Endothelial cell of umbilical vein (primary cell): ENCODE measurements around the gene CAPN1. TPM values are rescaled to one million over a fixed set of nuclear protein-coding genes. Genes with fewer than 3 reads are reported as not detected.

Source experiments
- BruUV-seq: library from RNA; stranded (reverse); fragments of 400-500 nt; replicated peaks from 2 replicates; lab custom pipeline; 2021; lab: Mats Ljungman, UMichigan
- CTCF ChIA-PET: fragments of 300-600, 350-600 bp; sonication (Branson Sonifier 250); formaldehyde crosslinking; loops from one replicate; lab custom pipeline; 2021; ENCODE audit warnings: antibody characterized with exemption, inconsistent platforms; lab: Charles Lee
- POLR2A ChIA-PET: fragments of 300-600, 350-600 bp; sonication (Branson Sonifier 250); formaldehyde crosslinking; loops from one replicate; lab custom pipeline; 2021; ENCODE audit warnings: antibody characterized with exemption, inconsistent platforms; lab: Charles Lee
- DNase-seq: peaks from one replicate; pipeline ENCODE4 v3.0.0-alpha.2; 2011; ENCODE audit warnings: low read depth, low spot score
- FAIRE-seq: peaks from 2 replicates; lab custom pipeline; 2011; peaks lifted over from hg19 to GRCh38; lab: Jason Lieb, UNC
- H2AFZ ChIP-seq: 2 replicates; pipeline ENCODE4 v1.6.0; 2012; ENCODE audit warnings: low read depth, low read length, control low read depth, inconsistent platforms
- H3K27ac ChIP-seq: 2 replicates; pipeline ENCODE4 v1.5.1; 2011; ENCODE audit warnings: low read depth, mild to moderate bottlenecking, control low read depth, low read length, moderate library complexity; ENCODE audit not compliant: insufficient read depth
- H3K27me3 ChIP-seq, 2 experiments: 2 replicates each; pipeline versions ENCODE4 v1.6.0 to v1.6.1; 2011; ENCODE audit warnings: low read length in 2 of 2, mixed read lengths in 1 of 2; ENCODE audit not compliant: control insufficient read depth in 2 of 2, insufficient read depth in 2 of 2
- H3K36me3 ChIP-seq, 2 experiments: 2 replicates in 1 of 2; 3 replicates in 1 of 2; pipeline ENCODE4 v1.5.1; 2011; ENCODE audit warnings: low read length in 2 of 2, mild to moderate bottlenecking in 1 of 2, moderate library complexity in 1 of 2; ENCODE audit not compliant: control insufficient read depth in 2 of 2, insufficient read depth in 2 of 2; ENCODE audit errors: extremely low read depth in 1 of 2
- H3K4me1 ChIP-seq: 3 replicates; pipeline ENCODE4 v1.5.1; 2011; ENCODE audit warnings: mild to moderate bottlenecking, low read length; ENCODE audit not compliant: control insufficient read depth, insufficient read depth; ENCODE audit errors: extremely low read depth
- H3K4me2 ChIP-seq: 2 replicates; pipeline ENCODE4 v1.6.1; 2011; ENCODE audit warnings: low read length, control low read depth, mixed read lengths; ENCODE audit not compliant: insufficient read depth
- H3K4me3 ChIP-seq, 3 experiments: fragments of 200-600 bp in 1 of 3; sonication (generic), shearing (Covaris generic) in 1 of 3; replicated peaks in 1 of 3; 2 replicates each; pipeline ENCODE4 v1.5.1; 2011 to 2016; ENCODE audit warnings: control low read depth in 3 of 3, low read length in 3 of 3, mild to moderate bottlenecking in 2 of 3, inconsistent platforms in 1 of 3, low read depth in 1 of 3, moderate library complexity in 1 of 3; ENCODE audit not compliant: insufficient read depth in 1 of 3
- H3K79me2 ChIP-seq: 2 replicates; pipeline ENCODE4 v1.6.0; 2012; ENCODE audit warnings: low read length, inconsistent platforms; ENCODE audit not compliant: control insufficient read depth, insufficient read depth
- H3K9ac ChIP-seq: replicated peaks from 2 replicates; pipeline ENCODE3; 2011; ENCODE audit warnings: low read length, control low read depth; ENCODE audit not compliant: insufficient read depth; ENCODE audit errors: extremely low read depth
- H3K9me1 ChIP-seq: replicated peaks from 3 replicates; pipeline ENCODE4 v1.6.0; 2011; ENCODE audit warnings: mild to moderate bottlenecking, low read length; ENCODE audit not compliant: control insufficient read depth, insufficient read depth; ENCODE audit errors: extremely low read depth
- H3K9me3 ChIP-seq: replicated peaks from 2 replicates; pipeline ENCODE4 v1.5.1; 2012; ENCODE audit warnings: low read length, inconsistent platforms; ENCODE audit not compliant: control insufficient read depth, insufficient read depth
- H4K20me1 ChIP-seq: replicated peaks from 2 replicates; pipeline ENCODE3; 2011; ENCODE audit warnings: mild to moderate bottlenecking, low read length; ENCODE audit not compliant: control insufficient read depth, insufficient read depth; ENCODE audit errors: extremely low read depth
- EZH2 ChIP-seq: IDR thresholded peaks from 2 replicates; pipeline ENCODE4 v1.6.1; 2012; ENCODE audit warnings: borderline replicate concordance, low read depth, mild to moderate bottlenecking, moderate library complexity, low read length, inconsistent platforms; ENCODE audit not compliant: severe bottlenecking
- FOS ChIP-seq: IDR thresholded peaks from 2 replicates; pipeline ENCODE4 v1.6.1; 2011; ENCODE audit warnings: mild to moderate bottlenecking, low read length, moderate library complexity, borderline replicate concordance; ENCODE audit not compliant: insufficient read depth
- GATA2 ChIP-seq: IDR thresholded peaks from 2 replicates; pipeline ENCODE4 v1.7.0; 2011; ENCODE audit warnings: low read depth, mild to moderate bottlenecking, moderate library complexity, mixed read lengths, low read length; ENCODE audit not compliant: insufficient read length, insufficient read depth
- JUN ChIP-seq: IDR thresholded peaks from 2 replicates; pipeline ENCODE4 v1.6.1; 2011; ENCODE audit warnings: borderline replicate concordance, low read depth; ENCODE audit not compliant: insufficient read length, insufficient read depth
- MYC ChIP-seq: IDR thresholded peaks from one replicate; pipeline ENCODE4 v1.6.1; 2011; ENCODE audit warnings: mild to moderate bottlenecking, low read depth, low read length
- POLR2A ChIP-seq: IDR thresholded peaks from 2 replicates; pipeline ENCODE4 v1.6.1; 2012; ENCODE audit warnings: low read depth, mild to moderate bottlenecking, control low read depth, low read length
- POLR2AphosphoS5 ChIP-seq: IDR thresholded peaks from 2 replicates; pipeline ENCODE4 v1.6.1; 2012; ENCODE audit warnings: low read depth, mild to moderate bottlenecking, control low read depth, low read length, moderate library complexity; ENCODE audit not compliant: insufficient read depth
- dilution Hi-C: fragments of 300-500 bp; cut with MboI; formaldehyde crosslinking; loops from one replicate; pipeline ENCODE4 v1.15.0; 2019; ENCODE audit warnings: low sequenced_read_pairs; ENCODE audit not compliant: extremely low pct_ligation_motif_present
- intact Hi-C: fragments of 100-400 bp; cut with micrococcal nuclease; formaldehyde crosslinking; loops from one replicate; pipeline ENCODE4 v1.10.0; 2022
- polyA plus RNA-seq, 4 experiments: library from polyadenylated mRNA; depleted of rRNA in 3 of 4; stranded (reverse) in 3 of 4; unstranded in 1 of 4; fragments of >200 nt; gene quantifications; 2 replicates each; pipeline versions ENCODE4 v1.2.1 to v1.2.3, GENCODE V29; 2011 to 2012; ENCODE audit warnings: missing spikeins in 1 of 4
- total RNA-seq: library from RNA; stranded (reverse); gene quantifications from 2 replicates; pipeline ENCODE4 v1.2.3, GENCODE V29; 2021
- TF ChIP-seq, protein P1 (sequence below), 2 donors: IDR thresholded peaks; 1 replicate in 1 of 2; 2 replicates in 1 of 2; pipeline ENCODE4 v1.5.1; 2011; ENCODE audit warnings: low read length in 2 of 2, mild to moderate bottlenecking in 2 of 2, moderate library complexity in 2 of 2, control low read depth in 1 of 2, inconsistent platforms in 1 of 2, low read depth in 1 of 2; ENCODE audit not compliant: insufficient read depth in 1 of 2; ENCODE audit errors: extremely low read depth in 1 of 2
- TF ChIP-seq, protein P2 (sequence below): IDR thresholded peaks from 2 replicates; pipeline ENCODE4 v1.6.1; 2011; ENCODE audit not compliant: insufficient read depth, insufficient read length

CAPN1 gene
- total and polyA plus RNA-seq, 2 donors (not counting 3 experiments of a cell fraction or from before 2014, with no cell fraction given), result 217 to 218 TPM

DNA sequence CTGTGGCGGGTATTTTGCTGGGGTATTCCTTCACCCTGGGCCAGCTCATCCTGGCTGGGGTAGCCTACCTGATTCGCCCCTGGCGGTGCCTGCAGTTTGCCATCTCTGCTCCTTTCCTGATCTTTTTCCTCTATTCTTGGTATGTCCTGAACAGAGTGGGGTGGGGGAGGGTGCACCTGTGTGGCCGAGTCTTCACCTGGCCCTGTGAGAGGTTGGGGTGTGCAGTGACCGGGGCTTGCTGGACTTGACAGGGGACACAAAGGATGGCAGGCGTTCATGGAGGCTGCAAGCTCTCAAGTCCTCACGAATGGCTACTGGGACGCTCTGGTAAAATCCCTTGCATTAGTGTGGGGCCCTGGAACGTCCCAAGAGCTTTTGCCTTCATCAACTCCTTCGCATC is 39.3 kb downstream of the CAPN1 start:
- ChIA-PET CTCF (interaction anchor here (0.6 to 1.3 kb wide), 2 partner anchors 94 to 585 kb away, joined by 3 to 4 read pairs; no protein-coding TSS in a partner anchor), POLR2A (no interaction called here)
- no peaks in the 10 kb centered on the region for H4K20me1 ChIP-seq
- no peak for DNase-seq
- H3K79me2 ChIP-seq, result no peaks in the 10 kb centered on the region
- no peaks in the 10 kb centered on the region for H3K9me3 ChIP-seq
- TF ChIP-seq FOS, result no peak
- TF ChIP-seq JUN, result no peak
- TF ChIP-seq, protein P1, sequence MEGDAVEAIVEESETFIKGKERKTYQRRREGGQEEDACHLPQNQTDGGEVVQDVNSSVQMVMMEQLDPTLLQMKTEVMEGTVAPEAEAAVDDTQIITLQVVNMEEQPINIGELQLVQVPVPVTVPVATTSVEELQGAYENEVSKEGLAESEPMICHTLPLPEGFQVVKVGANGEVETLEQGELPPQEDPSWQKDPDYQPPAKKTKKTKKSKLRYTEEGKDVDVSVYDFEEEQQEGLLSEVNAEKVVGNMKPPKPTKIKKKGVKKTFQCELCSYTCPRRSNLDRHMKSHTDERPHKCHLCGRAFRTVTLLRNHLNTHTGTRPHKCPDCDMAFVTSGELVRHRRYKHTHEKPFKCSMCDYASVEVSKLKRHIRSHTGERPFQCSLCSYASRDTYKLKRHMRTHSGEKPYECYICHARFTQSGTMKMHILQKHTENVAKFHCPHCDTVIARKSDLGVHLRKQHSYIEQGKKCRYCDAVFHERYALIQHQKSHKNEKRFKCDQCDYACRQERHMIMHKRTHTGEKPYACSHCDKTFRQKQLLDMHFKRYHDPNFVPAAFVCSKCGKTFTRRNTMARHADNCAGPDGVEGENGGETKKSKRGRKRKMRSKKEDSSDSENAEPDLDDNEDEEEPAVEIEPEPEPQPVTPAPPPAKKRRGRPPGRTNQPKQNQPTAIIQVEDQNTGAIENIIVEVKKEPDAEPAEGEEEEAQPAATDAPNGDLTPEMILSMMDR (IDR thresholded peaks at IDR 0.05; ENCODE audit: extremely low read depth in 1 of 2, insufficient read depth in 1 of 2, low read depth in 1 of 2, low read length in 2 of 2), result no peak
- TF ChIP-seq MYC, result no peak
- TF ChIP-seq POLR2AphosphoS5, result no peak
- TF ChIP-seq GATA2, result no peak
- TF ChIP-seq POLR2A, result no peak
- TF ChIP-seq EZH2, result no peak
- TF ChIP-seq, protein P2, sequence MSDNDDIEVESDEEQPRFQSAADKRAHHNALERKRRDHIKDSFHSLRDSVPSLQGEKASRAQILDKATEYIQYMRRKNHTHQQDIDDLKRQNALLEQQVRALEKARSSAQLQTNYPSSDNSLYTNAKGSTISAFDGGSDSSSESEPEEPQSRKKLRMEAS, result no peak
- H3K9me1 ChIP-seq, result no peaks in the 10 kb centered on the region
- BruUV-seq, result no TSS peak
- dilution Hi-C loops, result no loop called here
- no peak overlapping the region for H3K4me3 ChIP-seq
- no peaks in the 10 kb centered on the region for H3K27me3 ChIP-seq
- no peak overlapping the region for H3K27ac ChIP-seq
- no peak overlapping the region for H2AFZ ChIP-seq
- H3K4me1 ChIP-seq, result peaks cover 18% of the 10 kb centered on the region
- H3K9ac ChIP-seq, result no peak overlapping the region
- no peaks in the 10 kb centered on the region for H3K36me3 ChIP-seq
- no peak overlapping the region for H3K4me2 ChIP-seq
- no peak for FAIRE-seq
- intact Hi-C loops, result no loop called here
